Peyer's patch (tissue), 4 donors: ENCODE measurements around the gene PIK3R5. TPM values are rescaled to one million over a fixed set of nuclear protein-coding genes. Genes with fewer than 3 reads are reported as not detected.
A peak's percentile ranks its signal among the peaks of the same experiment; 100 is the strongest.
"Not testable (repeated sequence)": the region's sequence is repeated elsewhere in the genome, so short reads cannot be mapped to it uniquely, and the experiment has no call there.

Source experiments
- DNase-seq, 3 donors: peaks; one replicate each; pipeline ENCODE4 v3.0.0-alpha.2; 2017 to 2019
- H3K27ac ChIP-seq, 4 donors: fragments of 200-600 bp; sonication (generic); one replicate each; pipeline ENCODE4 v1.5.1; 2016 to 2019
- H3K27me3 ChIP-seq, 2 donors: fragments of 200-600 bp; sonication (generic); one replicate each; pipeline ENCODE4 v1.5.1; 2019
- H3K36me3 ChIP-seq, 3 donors: fragments of 200-600 bp; sonication (generic); one replicate each; pipeline ENCODE4 v1.5.1; 2016 to 2019
- H3K4me1 ChIP-seq, 4 donors: fragments of 200-600 bp; sonication (generic); one replicate each; pipeline ENCODE4 v1.5.1; 2016 to 2019
- H3K4me3 ChIP-seq, 4 donors: fragments of 200-600 bp; sonication (generic); 1 replicate in 3 of 4; 2 replicates in 1 of 4; pipeline ENCODE4 v1.5.1; 2016 to 2019; ENCODE audit warnings: mild to moderate bottlenecking in 1 of 4
- H3K9me3 ChIP-seq, 4 donors: fragments of 200-600 bp; sonication (generic); one replicate each; pipeline ENCODE4 v1.5.1; 2016 to 2019; ENCODE audit warnings: mild to moderate bottlenecking in 1 of 4
- CTCF ChIP-seq, 6 experiments: fragments of 450-650 bp in 4 of 6; fragments of 200-600 bp in 2 of 6; sonication (generic) in 1 of 6; IDR thresholded peaks; one replicate each; pipeline ENCODE4 v1.5.1; 2017 to 2019; ENCODE audit warnings: antibody characterized with exemption in 6 of 6, mild to moderate bottlenecking in 3 of 6, moderate library complexity in 1 of 6
- POLR2A ChIP-seq, 2 donors: fragments of 450-650 bp; IDR thresholded peaks; one replicate each; pipeline ENCODE4 v1.5.1; 2017; ENCODE audit warnings: antibody characterized with exemption in 2 of 2, mild to moderate bottlenecking in 2 of 2, moderate library complexity in 2 of 2
- total RNA-seq, 4 donors: library from RNA; depleted of rRNA; stranded (reverse); fragments of >200 nt; gene quantifications; one replicate each; pipeline ENCODE4 v1.1.0, GENCODE V29; 2016

The PIK3R5 gene
- total RNA-seq, 4 donors from 2014 or later = 6.3 to 74.3 (median 10.3) TPM

DNA sequence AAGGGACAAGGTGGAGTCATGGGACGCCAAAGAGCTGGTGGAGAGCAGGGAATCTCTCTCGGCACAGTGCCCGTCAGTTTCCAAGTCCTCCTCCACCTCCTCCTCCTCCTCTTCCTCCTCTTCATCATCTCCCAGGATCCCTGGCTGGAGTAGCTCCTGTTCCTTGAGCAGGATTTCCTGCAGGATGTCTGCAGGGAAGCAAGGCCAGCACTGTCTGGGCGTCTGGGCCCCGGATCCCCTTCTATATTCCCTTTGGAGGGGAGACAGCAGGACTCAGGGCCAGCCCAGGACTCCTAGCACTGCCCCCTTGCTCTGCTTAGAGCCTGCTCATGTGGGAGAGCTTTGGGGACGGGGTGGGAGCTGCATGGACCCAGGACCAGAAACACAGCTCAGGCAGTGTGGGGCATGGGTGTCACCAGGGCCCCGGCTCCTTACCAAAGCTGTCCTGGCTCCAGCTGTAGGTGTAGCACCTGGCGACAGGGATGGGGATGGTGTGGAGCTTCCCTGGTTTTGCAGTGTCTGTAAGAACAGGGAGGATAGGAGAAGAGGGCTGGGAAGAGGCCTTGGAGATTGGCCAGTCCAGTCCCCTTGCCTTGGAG is 76.7 kb downstream of the PIK3R5 start:
- Histone ChIP-seq H3K4me1 (no peaks in the 10 kb centered on the region), H3K27me3 (no peaks in the 10 kb centered on the region), H3K36me3 (peaks cover 0 to 4% (median 0%) of the 10 kb centered on the region in 3 donors), H3K4me3 (no peak overlapping the region), H3K27ac (no peak overlapping the region), H3K9me3 (no peaks in the 10 kb centered on the region)
- no peak for TF ChIP-seq POLR2A (IDR thresholded peaks at IDR 0.05)
- DNase-seq = no peak

GRCh38 chr17:8887834-8888703 is 77.4 kb downstream of the PIK3R5 start:
- H3K9me3 ChIP-seq = no peaks in the 10 kb centered on the region
- TF ChIP-seq POLR2A (IDR thresholded peaks at IDR 0.05) = no peak
- peak in 2 of 6 experiments; percentile 19 to 29 for TF ChIP-seq CTCF (IDR thresholded peaks at IDR 0.05)
- H3K4me3 ChIP-seq = no peak overlapping the region
- H3K4me1 ChIP-seq = no peaks in the 10 kb centered on the region
- no peaks in the 10 kb centered on the region for H3K27me3 ChIP-seq
- DNase-seq = no peak
- peaks cover 0 to 4% (median 0%) of the 10 kb centered on the region in 3 donors for H3K36me3 ChIP-seq
- H3K27ac ChIP-seq = no peak overlapping the region

DNA sequence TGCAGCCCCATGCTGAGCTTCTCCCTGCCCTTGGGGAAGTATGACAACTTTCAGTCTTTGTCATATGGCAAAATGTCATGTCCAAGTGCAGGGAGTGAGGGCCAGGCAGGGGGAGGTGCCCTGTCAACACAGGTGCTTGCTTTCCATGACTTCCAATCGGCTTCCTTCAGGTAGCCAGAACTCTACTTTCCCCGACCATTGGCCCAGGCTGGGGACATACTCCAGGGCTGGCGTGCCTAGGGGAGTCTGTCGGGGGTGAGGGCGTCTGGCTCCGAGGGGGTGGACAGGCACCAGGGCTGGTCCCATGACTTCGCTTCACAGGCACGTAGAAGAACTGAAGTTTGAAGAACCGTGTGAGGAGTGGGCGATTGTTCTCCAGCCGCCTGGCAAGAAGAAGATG is 78.2 kb downstream of the PIK3R5 start:
- TF ChIP-seq POLR2A (IDR thresholded peaks at IDR 0.05) (no peak), CTCF (IDR thresholded peaks at IDR 0.05) (no peak)
- no peak for DNase-seq
- no peaks in the 10 kb centered on the region for H3K4me1 ChIP-seq
- H3K27ac ChIP-seq = no peak overlapping the region
- H3K27me3 ChIP-seq = no peaks in the 10 kb centered on the region
- no peaks in the 10 kb centered on the region for H3K9me3 ChIP-seq
- no peak overlapping the region for H3K4me3 ChIP-seq
- H3K36me3 ChIP-seq = peaks cover 0 to 4% (median 0%) of the 10 kb centered on the region in 3 donors

- Histone ChIP-seq H3K9me3 (no peaks in the 10 kb centered on the region), H3K4me1 (no peaks in the 10 kb centered on the region), H3K36me3 (peaks cover 0 to 4% (median 0%) of the 10 kb centered on the region in 3 donors), H3K4me3 (no peak overlapping the region), H3K27ac (no peak overlapping the region), H3K27me3 (no peaks in the 10 kb centered on the region)
- DNase-seq = no peak
- TF ChIP-seq POLR2A (IDR thresholded peaks at IDR 0.05) = no peak
- TF ChIP-seq CTCF (IDR thresholded peaks at IDR 0.05) = no peak
Measured at GRCh38 chr17:8885967-8886684, 79.4 kb downstream of the PIK3R5 start.

- H3K36me3 ChIP-seq, H3K27ac ChIP-seq, H3K27me3 ChIP-seq: not testable (repeated sequence)
Measured at GRCh38 chr17:8885163-8885966, 80.1 kb downstream of the PIK3R5 start.

GRCh38 chr17:8884336-8884990 is 81.0 kb downstream of the PIK3R5 start:
- H3K27ac ChIP-seq = no peak overlapping the region
- no peaks in the 10 kb centered on the region for H3K27me3 ChIP-seq
- no peaks in the 10 kb centered on the region for H3K9me3 ChIP-seq
- H3K4me3 ChIP-seq = no peak overlapping the region
- TF ChIP-seq CTCF (IDR thresholded peaks at IDR 0.05) (no peak), POLR2A (IDR thresholded peaks at IDR 0.05) (no peak)
- DNase-seq = no peak
- peaks cover 0 to 4% (median 0%) of the 10 kb centered on the region in 3 donors for H3K36me3 ChIP-seq
- no peaks in the 10 kb centered on the region for H3K4me1 ChIP-seq

More at GRCh38 chr17:8885163-8885966, 80.1 kb downstream of the PIK3R5 start:
- not testable (repeated sequence) for H3K4me1 ChIP-seq, H3K4me3 ChIP-seq, H3K9me3 ChIP-seq, DNase-seq
